ENCODE results near the gene SLC22A17.
A peak's percentile ranks its signal among the peaks of the same experiment; 100 is the strongest.

SLC22A17 gene

DNA sequence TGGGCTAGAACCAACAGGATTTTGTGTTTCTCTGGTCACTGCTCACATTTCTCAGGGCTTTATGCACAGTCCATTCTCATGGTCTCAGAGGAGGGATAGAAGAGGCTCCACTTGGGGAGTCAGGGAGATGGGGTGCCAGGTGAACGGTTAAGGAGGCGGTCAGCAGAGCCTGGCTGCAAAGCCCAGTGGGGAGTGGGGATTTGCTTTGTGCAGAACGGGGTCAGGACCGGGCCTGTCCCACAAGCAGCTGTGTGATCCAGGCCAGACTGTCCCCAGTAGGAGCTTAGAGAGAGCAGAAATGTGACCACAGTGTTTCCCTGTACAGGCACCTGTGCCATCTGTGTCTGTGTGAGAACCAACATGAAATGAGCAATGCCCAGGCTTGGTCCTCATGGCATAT lies 28.3 kb upstream of the SLC22A17 start:
- DNase-seq: no peak

DNA sequence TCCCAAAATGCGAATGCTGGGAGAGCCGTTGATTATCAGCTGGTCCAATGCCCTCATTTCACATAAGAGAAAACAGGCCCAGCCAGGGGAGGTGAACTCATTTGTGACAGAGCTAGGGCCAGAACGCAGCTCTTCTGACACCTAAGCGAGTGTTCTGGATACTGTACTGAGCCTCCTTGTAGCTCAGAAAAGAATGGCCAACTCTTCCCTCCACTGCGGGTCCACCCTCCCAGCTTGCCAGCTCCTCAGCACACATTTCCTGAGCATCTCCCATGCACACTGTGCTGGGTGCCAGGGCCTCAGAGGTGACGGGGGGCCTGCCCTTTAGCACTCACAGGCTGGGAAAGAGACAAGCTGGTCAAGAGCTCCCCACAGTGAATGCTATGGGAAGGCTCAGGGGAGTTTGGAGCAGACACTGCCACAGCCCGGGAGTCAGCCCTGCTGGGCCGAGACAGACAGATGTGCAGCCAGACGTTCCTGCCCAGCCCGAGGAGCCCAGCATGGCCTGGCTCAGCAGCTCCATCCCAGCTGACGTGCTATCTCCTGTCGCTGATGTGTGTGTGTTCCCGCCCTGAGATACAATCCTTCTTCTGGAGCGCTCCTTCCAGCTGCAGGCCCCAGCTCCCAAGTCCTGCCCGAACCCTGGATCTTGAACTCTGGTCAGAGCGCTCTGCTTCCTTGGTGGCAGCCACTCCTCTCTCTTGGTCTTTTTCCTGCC lies 27.7 kb upstream of the SLC22A17 start:
- DNase-seq: no peak

DNA sequence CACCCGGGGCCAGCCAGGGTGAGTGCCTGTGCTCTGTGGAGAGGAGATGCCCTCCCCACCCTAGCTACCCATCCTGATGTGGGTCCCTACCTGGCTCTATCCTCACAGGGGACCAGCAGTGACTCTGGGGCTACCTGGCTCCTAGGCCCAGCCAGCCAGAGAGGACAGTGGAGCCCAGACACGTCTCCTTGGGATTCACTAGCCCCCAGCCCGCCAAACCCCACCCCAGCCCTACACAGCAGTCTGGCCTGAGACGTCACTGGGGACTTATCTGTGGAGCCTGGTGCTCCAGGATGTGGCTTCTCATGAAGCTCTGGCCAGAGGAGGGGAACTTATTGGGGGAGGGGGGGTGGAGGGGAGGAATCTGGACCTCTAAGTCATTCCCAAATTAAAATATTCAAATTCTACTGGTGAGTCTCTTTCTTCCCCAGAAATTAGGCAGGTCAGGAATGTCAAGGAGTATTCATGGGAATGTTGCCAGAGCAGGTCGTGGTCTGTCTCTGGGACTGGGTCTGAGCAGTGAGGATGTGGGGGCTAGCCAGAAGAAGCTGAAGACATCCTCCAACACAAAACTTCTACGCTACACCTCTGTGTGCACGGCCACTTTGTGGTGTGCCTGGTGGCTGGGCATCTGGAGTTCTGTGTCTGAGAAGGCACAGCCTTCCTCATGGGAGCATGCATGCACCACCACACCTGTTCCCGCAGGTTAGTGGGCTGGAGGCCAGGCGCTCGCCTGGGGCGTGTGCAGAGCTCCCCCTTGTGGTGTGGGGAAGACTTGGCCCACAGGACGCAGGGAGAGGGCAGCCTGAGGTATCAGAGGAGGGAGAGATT lies 26.9 kb upstream of the SLC22A17 start:
- DNase-seq: peak; percentile 7 to 45

DNA sequence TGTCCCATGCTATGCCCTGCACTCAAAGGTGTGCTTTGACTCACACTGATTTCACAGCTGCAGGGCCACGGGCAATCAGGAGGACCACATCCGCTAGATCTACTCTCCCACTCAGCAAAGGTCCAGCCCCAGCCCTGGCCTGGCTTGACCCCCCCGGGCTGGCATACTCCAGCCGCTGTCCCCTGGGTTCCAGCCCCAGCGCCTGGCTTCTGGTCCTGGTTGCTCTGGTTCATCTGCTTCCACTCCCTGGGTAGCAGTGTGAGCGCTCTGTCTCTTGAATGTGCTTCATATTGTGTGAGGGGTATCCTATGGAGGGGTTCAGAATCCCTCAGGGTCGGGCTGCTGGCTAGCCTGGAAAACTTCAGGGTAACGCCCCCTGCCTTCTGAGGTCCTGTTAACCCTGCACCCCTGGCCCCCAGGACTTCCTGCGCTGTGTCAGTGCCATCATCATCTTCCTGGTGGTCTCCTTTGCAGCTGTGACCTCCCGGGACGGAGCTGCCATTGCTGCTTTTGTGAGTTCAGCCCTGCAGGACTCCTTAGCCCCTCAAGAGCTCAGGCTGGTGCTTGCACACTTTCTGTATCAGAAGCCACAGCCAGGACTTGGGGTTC lies 26.0 kb upstream of the SLC22A17 start:
- no peak for DNase-seq

DNA sequence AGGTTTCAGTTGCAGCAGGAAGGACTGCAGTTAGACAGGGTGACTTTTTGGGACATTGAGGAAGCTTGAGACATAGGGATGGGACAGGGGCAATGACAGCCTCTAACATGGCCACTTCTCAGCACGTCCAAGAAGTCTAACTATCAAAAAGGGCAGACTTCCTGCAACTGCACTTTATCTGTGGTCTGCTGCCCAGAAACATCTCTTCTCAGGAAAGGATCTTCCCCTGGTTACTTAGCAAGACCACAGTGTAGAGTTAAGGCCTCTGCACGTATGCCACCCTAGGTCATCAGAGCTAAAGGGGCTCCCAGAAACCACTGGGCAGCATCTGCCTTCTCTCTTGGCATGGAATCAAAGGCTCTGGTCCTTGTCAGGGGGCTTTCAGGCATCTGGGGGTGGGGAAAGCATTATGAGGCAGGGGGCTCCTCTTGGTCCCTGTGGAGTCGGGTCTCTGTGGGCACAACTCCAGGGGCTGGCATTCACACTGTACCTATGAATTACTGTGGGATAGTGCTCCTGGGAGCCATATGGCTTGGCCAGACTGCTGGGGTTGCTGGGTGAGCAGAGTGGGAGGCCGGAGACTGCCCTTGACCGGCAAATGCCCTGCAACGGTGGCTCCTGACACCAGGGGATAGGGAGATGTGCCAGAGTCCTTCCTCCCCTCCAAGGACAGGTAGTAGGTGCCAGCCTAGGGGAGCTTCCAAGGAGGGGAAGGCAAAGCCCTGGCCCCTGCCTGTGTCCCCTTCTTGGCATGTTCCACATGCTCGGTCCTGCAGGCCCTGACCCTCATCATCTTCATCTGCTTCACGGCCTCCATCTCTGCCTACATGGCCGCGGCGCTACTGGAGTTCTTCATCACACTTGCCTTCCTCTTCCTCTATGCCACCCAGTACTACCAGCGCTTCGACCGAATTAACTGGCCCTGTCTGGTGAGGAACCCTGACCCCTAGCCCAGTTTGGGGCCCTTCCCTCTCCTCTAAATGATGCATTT lies 25.2 kb upstream of the SLC22A17 start:
- no peak for DNase-seq

DNA sequence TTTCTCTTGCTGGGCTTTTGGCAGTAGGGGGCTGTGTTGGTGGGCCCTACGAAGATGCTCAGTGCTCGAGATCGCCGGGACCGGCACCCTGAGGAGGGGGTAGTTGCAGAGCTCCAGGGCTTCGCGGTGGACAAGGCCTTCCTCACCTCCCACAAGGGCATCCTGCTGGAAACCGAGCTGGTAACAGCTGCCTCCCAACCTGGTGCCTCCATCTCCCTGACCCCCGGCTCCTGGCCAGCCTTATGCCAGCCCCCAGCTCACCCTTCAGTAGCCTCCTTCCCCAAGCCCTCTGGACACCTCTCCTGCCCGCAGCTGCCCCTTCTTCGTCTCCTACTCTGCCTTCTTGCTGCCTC lies 24.5 kb upstream of the SLC22A17 start:
- DNase-seq: no peak

DNA sequence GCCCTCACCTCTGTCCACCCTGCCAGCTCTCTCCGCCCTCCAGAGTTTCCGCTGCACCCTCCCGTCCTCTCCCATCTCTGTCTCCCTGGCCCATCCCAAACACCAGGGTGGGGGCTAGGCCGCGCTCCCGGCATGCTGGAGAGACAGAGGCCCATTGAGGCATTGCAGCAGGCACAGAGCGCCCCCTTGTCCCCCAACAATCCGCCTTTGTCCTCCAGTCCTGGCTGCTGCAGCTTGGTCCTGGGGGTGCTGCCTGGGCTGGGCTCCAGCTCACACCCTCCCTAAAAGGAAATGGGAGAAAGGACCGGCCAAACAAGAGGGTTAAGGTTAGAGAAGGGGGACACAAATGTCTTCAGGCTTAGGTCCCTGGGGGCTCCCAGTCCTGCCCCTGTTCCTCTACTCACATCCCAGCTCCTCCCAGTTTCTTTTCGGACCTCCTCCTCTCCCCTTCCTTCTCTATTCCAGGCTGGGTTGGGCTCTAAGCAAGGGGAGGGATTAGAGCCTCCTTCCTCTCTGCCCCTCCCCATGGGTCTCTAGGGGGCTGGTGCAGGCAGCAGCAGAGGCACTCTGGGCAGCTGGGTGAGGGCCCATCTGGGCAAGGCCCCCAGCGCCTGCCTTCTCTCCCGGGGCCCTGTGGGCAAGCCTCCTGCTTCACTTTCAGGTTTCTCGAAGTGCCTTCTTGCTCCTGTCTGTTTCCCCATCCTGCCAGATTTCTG lies 24.0 kb upstream of the SLC22A17 start, which contains the start of gene CMTM5:
TSS of gene CMTM5 (plus strand) at position 565 of the 716 bp plus-strand sequence. CDS start 206 bp downstream, outside the sequence.
- DNase-seq: no peak

DNA sequence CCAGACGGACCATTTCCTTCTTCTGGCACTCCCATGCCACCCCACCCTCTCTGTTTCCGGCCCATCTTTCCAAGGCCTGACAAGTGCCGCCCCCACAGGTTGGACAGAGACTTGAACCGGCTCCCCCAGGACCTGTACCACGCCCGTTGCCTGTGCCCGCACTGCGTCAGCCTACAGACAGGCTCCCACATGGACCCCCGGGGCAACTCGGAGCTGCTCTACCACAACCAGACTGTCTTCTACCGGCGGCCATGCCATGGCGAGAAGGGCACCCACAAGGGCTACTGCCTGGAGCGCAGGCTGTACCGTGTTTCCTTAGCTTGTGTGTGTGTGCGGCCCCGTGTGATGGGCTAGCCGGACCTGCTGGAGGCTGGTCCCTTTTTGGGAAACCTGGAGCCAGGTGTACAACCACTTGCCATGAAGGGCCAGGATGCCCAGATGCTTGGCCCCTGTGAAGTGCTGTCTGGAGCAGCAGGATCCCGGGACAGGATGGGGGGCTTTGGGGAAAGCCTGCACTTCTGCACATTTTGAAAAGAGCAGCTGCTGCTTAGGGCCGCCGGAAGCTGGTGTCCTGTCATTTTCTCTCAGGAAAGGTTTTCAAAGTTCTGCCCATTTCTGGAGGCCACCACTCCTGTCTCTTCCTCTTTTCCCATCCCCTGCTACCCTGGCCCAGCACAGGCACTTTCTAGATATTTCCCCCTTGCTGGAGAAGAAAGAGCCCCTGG lies 23.0 kb upstream of the SLC22A17 start:
- no peak for DNase-seq

DNA sequence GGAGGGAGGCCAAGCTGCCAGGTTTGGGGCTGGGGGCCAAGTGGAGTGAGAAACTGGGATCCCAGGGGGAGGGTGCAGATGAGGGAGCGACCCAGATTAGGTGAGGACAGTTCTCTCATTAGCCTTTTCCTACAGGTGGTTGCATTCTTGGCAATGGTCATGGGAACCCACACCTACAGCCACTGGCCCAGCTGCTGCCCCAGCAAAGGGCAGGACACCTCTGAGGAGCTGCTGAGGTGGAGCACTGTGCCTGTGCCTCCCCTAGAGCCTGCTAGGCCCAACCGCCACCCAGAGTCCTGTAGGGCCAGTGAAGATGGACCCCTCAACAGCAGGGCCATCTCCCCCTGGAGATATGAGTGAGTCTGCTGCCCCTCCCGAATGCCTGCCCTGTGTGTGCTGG lies 20.4 kb upstream of the SLC22A17 start:
- no peak for DNase-seq

DNA sequence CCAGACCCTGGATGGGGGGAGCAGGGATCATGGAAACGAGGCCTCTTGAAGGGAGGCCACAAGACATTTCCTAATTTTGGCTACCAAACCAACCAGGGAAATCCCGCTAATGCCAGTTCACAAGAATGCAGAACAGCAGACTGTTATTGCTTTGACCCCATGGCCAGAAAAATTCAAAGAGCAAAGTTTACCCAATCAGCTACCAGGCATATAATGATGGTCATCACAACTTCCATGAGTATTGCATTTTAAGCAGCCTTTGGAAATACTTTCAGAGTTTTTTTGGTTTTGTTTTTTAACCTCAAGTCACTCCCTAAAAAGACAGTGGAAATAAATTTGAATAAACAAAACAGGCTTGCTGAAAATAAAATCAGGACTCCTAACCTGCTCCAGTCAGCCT lies 19.8 kb upstream of the SLC22A17 start, which contains the start of gene IL25:
TSS of gene IL25 (plus strand) at position 301 of the 400 bp plus-strand sequence.
- no peak for DNase-seq

DNA sequence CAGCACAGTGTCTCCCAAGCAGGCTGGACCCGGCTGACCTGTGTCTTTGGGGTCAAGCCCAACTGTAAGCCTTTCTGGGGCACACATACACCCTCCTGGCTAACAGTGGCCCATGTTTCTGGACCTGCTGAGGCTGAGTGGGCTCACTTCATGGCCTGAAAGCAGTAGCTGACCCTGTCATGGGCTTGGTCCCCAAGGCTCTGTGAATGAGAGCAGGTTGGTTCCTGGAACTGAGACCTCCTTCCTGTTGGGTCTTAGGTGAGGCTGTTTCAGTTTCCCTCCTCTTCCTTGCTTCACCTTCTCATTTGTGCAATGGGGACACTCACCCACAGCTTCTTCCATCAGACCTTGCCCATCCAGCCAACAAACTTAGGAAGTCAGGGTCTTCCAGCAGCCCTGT lies 19.2 kb upstream of the SLC22A17 start:
- DNase-seq: no peak

DNA sequence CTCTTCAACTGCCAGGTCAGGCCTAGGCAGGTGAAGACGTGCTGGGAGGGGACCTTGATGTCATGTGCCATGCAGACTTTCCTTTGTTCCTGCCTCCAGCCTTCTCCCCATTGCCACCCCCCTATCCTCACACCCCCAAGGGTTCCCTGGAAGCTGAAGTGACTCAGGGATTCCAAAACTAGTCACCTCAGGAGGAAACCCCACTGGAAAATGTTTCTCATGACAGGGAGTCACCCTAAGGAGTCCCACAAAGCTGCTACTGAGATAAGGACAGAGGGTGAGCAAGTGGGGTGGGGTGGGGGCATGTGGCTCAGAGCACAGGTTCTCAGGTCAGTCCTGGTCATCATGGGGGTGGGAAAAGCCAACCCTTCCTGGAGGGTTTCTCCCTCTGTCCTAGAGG lies 17.5 kb upstream of the SLC22A17 start:
- DNase-seq: no peak

DNA sequence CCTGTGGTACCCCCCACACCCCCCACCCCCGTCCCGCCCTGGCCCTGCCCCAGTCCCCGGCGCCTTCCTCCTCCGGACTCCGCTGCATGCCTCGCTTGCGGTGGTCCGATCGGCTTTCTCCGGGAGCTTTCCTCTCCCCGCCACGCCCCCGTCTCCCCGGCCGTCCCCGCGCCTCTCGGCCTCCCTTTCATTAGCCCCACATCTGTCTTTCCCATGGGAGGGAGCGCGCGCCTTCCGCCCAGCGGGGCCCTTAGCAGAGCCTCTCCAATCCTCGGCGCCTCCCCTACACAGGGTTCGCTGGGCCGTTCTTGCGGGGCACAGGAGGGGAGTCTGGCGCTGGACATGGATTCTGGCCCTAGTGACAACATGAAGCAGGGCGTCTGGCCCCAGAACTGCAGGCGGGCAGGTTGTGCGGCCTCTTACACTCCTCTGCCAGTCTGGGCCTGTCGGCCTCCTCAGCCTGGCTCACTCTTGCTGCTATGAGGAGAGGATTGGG lies 13.8 kb upstream of the SLC22A17 start:
- no peak for DNase-seq

DNA sequence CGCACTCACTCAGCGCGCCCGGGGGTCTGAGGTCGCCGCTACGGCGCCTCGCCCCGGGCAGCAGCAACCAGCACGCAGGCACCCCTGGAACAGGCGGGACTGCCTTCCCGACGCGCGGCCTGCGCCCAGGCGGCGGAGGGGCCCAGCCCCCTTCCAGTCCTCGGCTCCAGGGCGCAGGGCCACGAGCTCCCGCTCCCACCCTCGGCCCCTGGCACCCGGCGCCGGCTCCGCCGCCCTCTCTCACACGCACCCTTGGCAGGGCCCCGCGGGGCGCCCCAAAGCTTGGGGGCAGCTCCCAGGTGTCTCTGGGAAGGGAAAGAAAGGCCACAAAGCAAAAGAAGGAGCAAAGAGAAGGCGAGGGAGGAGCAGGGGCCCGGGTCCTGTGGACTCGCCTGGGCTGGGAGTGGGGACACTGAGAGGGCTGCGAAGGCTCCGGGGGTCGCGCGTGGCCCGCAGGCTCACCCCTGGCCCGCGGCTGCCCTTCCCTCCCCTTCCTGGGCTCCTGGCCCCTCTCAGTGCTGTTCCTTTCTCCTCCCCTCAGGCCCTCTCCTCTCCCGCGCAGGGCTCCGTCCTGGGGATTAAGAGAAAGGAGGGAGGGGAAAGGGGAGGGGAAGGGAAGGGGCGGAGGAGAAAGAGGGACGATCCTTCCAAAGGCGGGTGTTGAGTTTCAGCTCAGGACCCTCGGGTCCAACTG lies 13.2 kb upstream of the SLC22A17 start:
- DNase-seq: no peak

DNA sequence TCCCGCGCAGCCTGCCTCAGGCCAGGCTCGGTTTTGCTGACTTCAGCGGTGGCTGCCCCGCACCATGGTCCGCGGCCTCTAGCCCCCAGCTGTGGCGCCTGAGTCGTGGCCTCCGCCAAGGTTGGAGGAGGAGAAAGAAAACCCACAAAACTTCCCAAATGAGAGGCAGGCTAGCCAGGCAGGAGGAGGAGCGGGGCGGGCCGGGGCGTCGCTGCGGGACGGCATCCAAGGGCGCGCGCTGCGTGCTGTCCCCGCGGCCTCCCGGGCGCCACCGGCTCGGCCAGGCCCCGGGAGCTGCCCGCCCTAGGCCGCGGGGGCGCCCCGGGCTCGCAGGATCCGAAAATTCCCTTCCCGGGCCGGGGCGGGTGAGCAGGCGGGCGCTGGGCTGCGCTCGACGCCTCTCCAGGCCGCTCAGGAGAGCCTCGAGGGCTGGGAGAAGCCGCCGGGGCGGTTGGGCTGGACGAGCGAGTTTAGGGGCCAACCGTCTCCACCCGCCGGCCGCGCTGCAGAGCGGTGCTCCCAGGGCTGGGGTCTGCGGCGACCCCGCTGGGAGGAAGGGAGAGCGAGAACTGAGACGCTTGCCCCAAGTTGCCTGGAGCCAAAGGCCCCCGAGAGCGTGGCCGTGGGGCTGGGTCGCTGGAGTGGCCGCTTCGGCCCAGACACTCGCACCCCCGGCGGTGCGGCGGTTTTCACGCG lies 12.5 kb upstream of the SLC22A17 start, which contains the start of gene EFS:
TSS of gene EFS (minus strand) at position 137 of the 696 bp plus-strand sequence. CDS start 147 bp downstream, outside the sequence.
- no peak for DNase-seq

DNA sequence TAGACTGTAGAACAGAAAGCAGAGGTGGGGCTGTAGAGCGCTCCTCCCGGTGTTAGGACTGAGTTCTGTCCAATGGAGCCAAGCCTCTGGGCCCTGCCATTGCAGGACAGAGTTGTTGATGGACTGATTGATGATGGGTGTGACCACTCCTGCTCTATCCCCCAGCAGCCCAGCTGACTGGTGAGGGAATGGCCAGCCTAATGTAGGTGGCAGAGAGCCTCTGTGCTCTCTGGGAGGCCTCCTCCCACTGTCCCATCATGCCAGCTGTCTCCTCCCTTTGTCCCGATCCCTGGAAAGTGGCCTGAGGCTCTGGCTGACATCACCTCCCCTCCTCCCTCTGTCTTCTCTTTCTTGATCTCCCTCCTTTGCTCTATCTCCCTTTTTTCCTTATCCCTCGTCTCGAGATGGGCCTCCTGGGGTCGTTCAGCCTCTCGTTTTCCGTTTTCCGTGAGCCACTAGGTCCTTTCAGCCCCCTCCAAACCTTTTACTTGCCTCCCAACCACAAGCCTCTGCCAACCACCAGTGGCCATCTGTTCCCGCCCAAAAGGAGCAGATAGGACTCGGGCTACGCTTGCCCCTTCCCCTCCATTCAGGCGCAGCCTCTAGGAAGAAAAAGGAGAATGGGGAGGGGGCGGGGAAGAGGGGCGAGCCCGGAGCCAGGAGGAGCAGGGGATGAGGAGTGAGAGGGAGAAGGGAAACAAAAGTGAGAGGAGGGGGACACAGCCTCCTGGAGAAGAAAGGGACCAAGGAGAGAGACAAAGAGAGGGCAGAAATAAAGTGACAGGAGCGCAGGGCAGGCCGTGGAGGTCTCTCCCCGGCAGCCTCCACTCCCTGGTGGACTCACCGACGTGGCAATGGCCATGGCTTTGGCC lies 11.7 kb upstream of the SLC22A17 start:
- no peak for DNase-seq

DNA sequence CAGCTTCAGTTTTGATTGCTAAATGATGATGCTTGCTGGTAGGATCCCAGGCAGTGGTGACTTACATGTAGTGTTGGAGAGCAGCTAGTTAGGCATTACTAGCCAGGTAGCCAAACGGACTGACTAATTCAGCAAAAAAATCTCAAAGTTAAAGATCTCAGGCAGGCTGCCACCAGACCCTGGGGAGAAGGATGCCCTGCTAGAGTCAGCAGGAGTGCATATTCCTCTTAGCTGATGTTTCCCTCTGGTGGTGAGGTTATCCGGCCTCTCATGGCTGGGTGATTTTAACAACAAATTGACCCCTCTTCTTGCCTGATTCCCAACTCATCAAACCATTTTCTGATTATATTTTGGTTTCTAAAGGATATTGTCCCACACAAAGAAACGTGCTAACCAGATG lies 9.5 kb upstream of the SLC22A17 start:
- DNase-seq: no peak

DNA sequence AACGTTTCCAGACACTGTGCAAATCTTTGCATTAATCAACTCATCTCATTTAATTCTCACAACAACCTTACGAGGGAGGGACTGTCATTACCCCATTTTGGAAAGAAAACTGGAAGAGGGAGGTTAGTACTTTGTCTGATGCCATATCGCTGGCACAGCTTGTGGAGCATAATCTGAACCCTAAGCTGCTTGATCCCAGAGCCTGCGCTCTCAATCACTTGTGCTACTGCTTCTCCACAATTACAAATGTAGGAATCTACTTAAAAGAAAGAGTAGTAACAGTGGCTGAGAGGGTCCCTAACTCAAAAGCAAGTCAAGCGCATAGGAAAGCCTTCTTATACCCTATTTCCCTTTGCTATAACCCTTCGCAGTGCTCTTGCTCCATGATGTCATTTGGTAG lies 9.1 kb upstream of the SLC22A17 start:
- no peak for DNase-seq

DNA sequence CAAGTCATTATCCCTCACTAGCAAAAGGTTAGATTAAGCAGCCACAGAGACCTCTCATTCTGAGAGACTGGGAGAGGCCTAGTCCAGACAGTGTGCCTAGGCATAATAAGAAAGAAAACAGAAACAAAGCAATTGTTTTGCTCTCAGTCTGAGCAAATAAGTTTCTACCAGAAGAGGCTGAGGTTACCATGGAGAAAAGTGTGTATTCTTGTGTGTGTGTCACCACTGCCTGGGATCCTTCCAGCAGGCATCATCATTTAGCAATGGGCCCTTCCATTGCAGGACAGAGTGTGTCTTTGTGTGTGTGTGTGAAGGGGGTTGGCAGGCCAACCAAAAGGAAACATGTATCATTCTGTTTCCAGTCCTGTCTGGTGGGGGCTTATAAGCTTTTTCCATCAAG lies 8.6 kb upstream of the SLC22A17 start:
- no peak for DNase-seq
